K562 (cell line): ENCODE measurements around the gene SLC16A10.

Experiments used
- CC2D1A ChIP-seq: fragments of 450-650 bp; IDR thresholded peaks from 2 replicates; pipeline ENCODE4 v1.6.1; 2017; ENCODE audit warnings: mild to moderate bottlenecking
- CTCF ChIP-seq, 3 experiments: IDR thresholded peaks in 2 of 3; conservative IDR thresholded peaks in 1 of 3; 2 replicates each; pipeline ENCODE4 v1.5.1; 2011 to 2012; ENCODE audit warnings: low read length in 3 of 3, mild to moderate bottlenecking in 3 of 3, control low read depth in 2 of 3, improper control_type of control experiment in 1 of 3, inconsistent platforms in 1 of 3, low read depth in 1 of 3, mixed read lengths in 1 of 3, moderate library complexity in 1 of 3; ENCODE audit not compliant: insufficient read depth in 2 of 3
- ESRRA ChIP-seq: fragments of 450-650 bp; IDR thresholded peaks from 2 replicates; pipeline ENCODE4 v1.6.1; 2014; ENCODE audit warnings: low read depth, mild to moderate bottlenecking, moderate library complexity, borderline replicate concordance
- HDAC2 ChIP-seq: fragments of 450-650 bp; IDR thresholded peaks from 2 replicates; pipeline ENCODE4 v1.6.1; 2016; ENCODE audit warnings: mild to moderate bottlenecking
- JUN ChIP-seq, 2 experiments: sonication (generic) in 1 of 2; formaldehyde crosslinking in 1 of 2; IDR thresholded peaks; 2 replicates each; pipeline versions ENCODE4 v1.6.1 to v1.8.0; 2012 to 2022; ENCODE audit warnings: borderline replicate concordance in 2 of 2, mild to moderate bottlenecking in 2 of 2, improper control_type of control experiment in 1 of 2, low read depth in 1 of 2, low read length in 1 of 2, missing genetic modification reagents in 1 of 2
- MLX ChIP-seq, 2 experiments: fragments of 450-650 bp in 1 of 2; sonication (generic) in 1 of 2; formaldehyde crosslinking; conservative IDR thresholded peaks; 2 replicates each; pipeline versions ENCODE4 v1.4.0 to v1.8.1; 2020 to 2022; ENCODE audit warnings: mild to moderate bottlenecking in 1 of 2, missing genetic modification reagents in 1 of 2
- OTX1 ChIP-seq: fragments of 450-650 bp; formaldehyde crosslinking; IDR thresholded peaks from 2 replicates; pipeline ENCODE4 v1.4.0; 2022; ENCODE audit warnings: mild to moderate bottlenecking
- ZNF830 ChIP-seq: fragments of 250-450 bp; sonication (Bioruptor Pico); IDR thresholded peaks from 2 replicates; pipeline ENCODE4 v1.5.0; 2021; ENCODE audit warnings: mild to moderate bottlenecking

GRCh38 chr6:111243095-111243494 is 155.8 kb downstream of the SLC16A10 start:
- TF ChIP-seq CC2D1A (no peak), OTX1 (CRISPR knock-in tag) (no peak), ZNF830 (CRISPR knock-in tag) (no peak), HDAC2 (no peak), CTCF (IDR thresholded peaks at IDR 0.05 in 2 of 3, conservative IDR thresholded peaks at IDR 0.05 in 1 of 3; ENCODE audit: insufficient read depth in 2 of 3, low read depth in 1 of 3, low read length in 3 of 3) (no peak), JUN (IDR thresholded peaks at IDR 0.05; ENCODE audit: borderline replicate concordance, low read depth, low read length) (no peak), JUN (CRISPR knock-in tag; IDR thresholded peaks at IDR 0.05; ENCODE audit: borderline replicate concordance) (no peak), MLX (CRISPR knock-in tag; conservative IDR thresholded peaks at IDR 0.05) (no peak), ESRRA (no peak)
